SU-DHL-6 (cell line): ENCODE measurements around the gene IQCN.

Experiments
- H2AFZ ChIP-seq: fragments of 200-600 bp; sonication (generic); 2 replicates; pipeline ENCODE4 v1.6.1; 2014; ENCODE audit warnings: low read depth, mild to moderate bottlenecking, moderate library complexity, mixed read lengths, antibody characterized with exemption, low read length; ENCODE audit not compliant: severe bottlenecking
- H3F3A ChIP-seq: fragments of 200-600 bp; shearing (Covaris generic); 2 replicates; pipeline ENCODE4 v1.6.0; 2016; ENCODE audit warnings: antibody characterized with exemption, mild to moderate bottlenecking; ENCODE audit not compliant: insufficient read depth
- H3K27ac ChIP-seq: fragments of 200-600 bp; sonication (generic); 2 replicates; pipeline ENCODE4 v1.5.1; 2016; ENCODE audit warnings: low read depth, mild to moderate bottlenecking, low read length, moderate library complexity, mixed read lengths
- H3K27me3 ChIP-seq: fragments of 200-600 bp; sonication (generic), shearing (Covaris generic); 2 replicates; pipeline ENCODE4 v1.6.0; 2014; ENCODE audit warnings: mild to moderate bottlenecking, low read length
- H3K36me3 ChIP-seq: fragments of 200-600 bp; sonication (generic); 2 replicates; pipeline ENCODE4 v1.6.1; 2014; ENCODE audit warnings: mild to moderate bottlenecking, low read length, mixed read lengths
- H3K4me2 ChIP-seq: fragments of 300-600, 200-600 bp; shearing (Covaris generic), sonication (generic); 2 replicates; pipeline ENCODE4 v1.6.0; 2014; ENCODE audit warnings: low read length, low read depth, mild to moderate bottlenecking; ENCODE audit not compliant: poor library complexity, severe bottlenecking
- H3K4me3 ChIP-seq: fragments of 200-600 bp; sonication (generic); 2 replicates; pipeline ENCODE4 v1.5.1; 2014; ENCODE audit warnings: antibody characterized with exemption, low read length, mild to moderate bottlenecking, mixed read lengths; ENCODE audit not compliant: insufficient read depth, poor library complexity, severe bottlenecking
- H3K79me2 ChIP-seq: fragments of 200-600 bp; sonication (generic); 2 replicates; pipeline ENCODE4 v1.6.1; 2014; ENCODE audit warnings: mild to moderate bottlenecking, low read length, moderate library complexity; ENCODE audit not compliant: insufficient read depth
- H3K9ac ChIP-seq: fragments of 200-600 bp; sonication (generic); 2 replicates; pipeline ENCODE4 v1.7.0; 2014; ENCODE audit warnings: mild to moderate bottlenecking, low read length
- H3K9me2 ChIP-seq: fragments of 200-600 bp; sonication (generic); replicated peaks from 2 replicates; pipeline ENCODE4 v1.6.1; 2014; ENCODE audit warnings: low read length; ENCODE audit not compliant: insufficient read depth
- H3K9me3 ChIP-seq: fragments of 200-600 bp; sonication (generic); 2 replicates; pipeline ENCODE4 v1.6.1; 2014; ENCODE audit warnings: low read length, mixed read lengths; ENCODE audit not compliant: insufficient read depth
- H4K20me1 ChIP-seq: fragments of 200-600 bp; sonication (generic); 2 replicates; pipeline ENCODE4 v1.6.1; 2014; ENCODE audit warnings: low read depth, mild to moderate bottlenecking, antibody characterized with exemption, low read length, moderate library complexity, mixed read lengths
- CTCF ChIP-seq: fragments of 200-600 bp; sonication (generic); IDR thresholded peaks from one replicate; pipeline ENCODE4 v1.5.1; 2017; ENCODE audit warnings: antibody characterized with exemption, mild to moderate bottlenecking, low read length, moderate library complexity; ENCODE audit not compliant: insufficient read depth, poor library complexity, severe bottlenecking
- EZH2phosphoT487 ChIP-seq: fragments of 200-600 bp; sonication (generic), shearing (Covaris generic); conservative IDR thresholded peaks from 2 replicates; pipeline ENCODE4 v1.6.1; 2018; ENCODE audit warnings: mild to moderate bottlenecking, antibody characterized with exemption, low read length, moderate library complexity, mixed read lengths

Gene IQCN

GRCh38 chr19:18289471-18290301, 15.4 kb upstream of the IQCN start:
- Histone ChIP-seq H3K9me2 (no peaks in the 10 kb centered on the region), H3K79me2 (no peaks in the 10 kb centered on the region), H4K20me1 (no peaks in the 10 kb centered on the region), H3K4me3 (no peak overlapping the region), H3K27ac (no peak overlapping the region), H3F3A (peaks cover 4% of the 10 kb centered on the region; the same call in 1 of the 2 replicates), H3K4me2 (no peak overlapping the region), H3K9ac (no peak overlapping the region), H2AFZ (no peak overlapping the region), H3K9me3 (no peaks in the 10 kb centered on the region), H3K27me3 (no peaks in the 10 kb centered on the region), H3K36me3 (no peaks in the 10 kb centered on the region)
- TF ChIP-seq EZH2phosphoT487 = no peak
- no peak for TF ChIP-seq CTCF

- Histone ChIP-seq H3K9me2 (no peaks in the 10 kb centered on the region), H3K27ac (no peak overlapping the region), H3K9ac (no peak overlapping the region), H3K9me3 (no peaks in the 10 kb centered on the region), H3F3A (peaks cover 4% of the 10 kb centered on the region; the same call in 1 of the 2 replicates), H2AFZ (no peak overlapping the region), H3K4me3 (no peak overlapping the region), H4K20me1 (no peaks in the 10 kb centered on the region), H3K36me3 (no peaks in the 10 kb centered on the region), H3K79me2 (no peaks in the 10 kb centered on the region), H3K27me3 (no peaks in the 10 kb centered on the region), H3K4me2 (no peak overlapping the region)
- TF ChIP-seq CTCF = no peak
- TF ChIP-seq EZH2phosphoT487 = no peak
Measured at GRCh38 chr19:18287836-18288772, 13.9 kb upstream of the IQCN start.

- no peak for TF ChIP-seq CTCF
- no peak for TF ChIP-seq EZH2phosphoT487
Measured at GRCh38 chr19:18286973-18287635, 12.9 kb upstream of the IQCN start.

More at GRCh38 chr19:18286973-18287635, 12.9 kb upstream of the IQCN start:
- H4K20me1 ChIP-seq = no peaks in the 10 kb centered on the region
- H3K4me2 ChIP-seq = no peak overlapping the region
- no peak overlapping the region for H3K9ac ChIP-seq
- no peaks in the 10 kb centered on the region for H3K9me3 ChIP-seq
- no peaks in the 10 kb centered on the region for H3K27me3 ChIP-seq
- H3K36me3 ChIP-seq = no peaks in the 10 kb centered on the region
- no peak overlapping the region for H3K4me3 ChIP-seq
- no peak overlapping the region for H2AFZ ChIP-seq
- no peaks in the 10 kb centered on the region for H3K9me2 ChIP-seq
- H3F3A ChIP-seq = peaks cover 4% of the 10 kb centered on the region; the same call in 1 of the 2 replicates
- H3K27ac ChIP-seq = no peak overlapping the region
- no peaks in the 10 kb centered on the region for H3K79me2 ChIP-seq
